GM13977 (cell line): ENCODE results near the gene MAPKAP1.

Experiments used
- DNase-seq: peaks from one replicate; pipeline ENCODE4 v3.0.0; 2012; ENCODE audit warnings: low spot score
- in situ Hi-C: fragments of 300-500 bp; cut with MboI; formaldehyde crosslinking; loops from one replicate; pipeline ENCODE4 v1.12.0; 2022; ENCODE audit warnings: low sequenced_read_pairs, low pct_unique_long_range_greater_than_20kb, mixed read lengths, inconsistent platforms; ENCODE audit not compliant: unreplicated experiment
- TF ChIP-seq, protein P1 (sequence below): IDR thresholded peaks from 2 replicates; pipeline ENCODE4 v1.5.1; 2012; ENCODE audit warnings: mild to moderate bottlenecking, control low read depth; ENCODE audit not compliant: insufficient read depth; ENCODE audit errors: extremely low read depth, missing control alignments

Gene MAPKAP1

DNA sequence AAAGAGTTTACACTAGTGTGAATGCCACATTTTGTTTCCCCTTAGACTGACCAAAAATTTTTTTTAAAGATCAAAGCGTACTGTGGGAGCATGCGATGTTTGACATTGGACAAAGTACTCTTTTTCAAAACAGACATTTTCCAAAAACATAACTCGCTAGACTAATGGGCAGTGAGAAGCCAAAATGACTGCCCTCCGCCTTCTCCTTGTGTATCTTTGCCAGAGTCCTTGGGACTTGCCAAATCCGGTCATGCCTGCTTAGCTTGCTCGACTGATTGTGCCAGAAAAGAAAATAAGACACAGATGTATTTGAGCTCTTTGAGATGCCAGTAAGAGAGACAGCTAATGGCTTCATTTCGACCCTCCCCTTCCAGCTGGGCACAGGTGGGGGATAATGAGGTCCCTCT is 157.5 kb downstream of the MAPKAP1 start:
- in situ Hi-C loops, result loop anchor here (10.0 kb wide), 1 partner anchor 685 kb away; no protein-coding TSS in a partner anchor
- no peak for DNase-seq
- TF ChIP-seq, protein P1, sequence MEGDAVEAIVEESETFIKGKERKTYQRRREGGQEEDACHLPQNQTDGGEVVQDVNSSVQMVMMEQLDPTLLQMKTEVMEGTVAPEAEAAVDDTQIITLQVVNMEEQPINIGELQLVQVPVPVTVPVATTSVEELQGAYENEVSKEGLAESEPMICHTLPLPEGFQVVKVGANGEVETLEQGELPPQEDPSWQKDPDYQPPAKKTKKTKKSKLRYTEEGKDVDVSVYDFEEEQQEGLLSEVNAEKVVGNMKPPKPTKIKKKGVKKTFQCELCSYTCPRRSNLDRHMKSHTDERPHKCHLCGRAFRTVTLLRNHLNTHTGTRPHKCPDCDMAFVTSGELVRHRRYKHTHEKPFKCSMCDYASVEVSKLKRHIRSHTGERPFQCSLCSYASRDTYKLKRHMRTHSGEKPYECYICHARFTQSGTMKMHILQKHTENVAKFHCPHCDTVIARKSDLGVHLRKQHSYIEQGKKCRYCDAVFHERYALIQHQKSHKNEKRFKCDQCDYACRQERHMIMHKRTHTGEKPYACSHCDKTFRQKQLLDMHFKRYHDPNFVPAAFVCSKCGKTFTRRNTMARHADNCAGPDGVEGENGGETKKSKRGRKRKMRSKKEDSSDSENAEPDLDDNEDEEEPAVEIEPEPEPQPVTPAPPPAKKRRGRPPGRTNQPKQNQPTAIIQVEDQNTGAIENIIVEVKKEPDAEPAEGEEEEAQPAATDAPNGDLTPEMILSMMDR, result no peak

DNA sequence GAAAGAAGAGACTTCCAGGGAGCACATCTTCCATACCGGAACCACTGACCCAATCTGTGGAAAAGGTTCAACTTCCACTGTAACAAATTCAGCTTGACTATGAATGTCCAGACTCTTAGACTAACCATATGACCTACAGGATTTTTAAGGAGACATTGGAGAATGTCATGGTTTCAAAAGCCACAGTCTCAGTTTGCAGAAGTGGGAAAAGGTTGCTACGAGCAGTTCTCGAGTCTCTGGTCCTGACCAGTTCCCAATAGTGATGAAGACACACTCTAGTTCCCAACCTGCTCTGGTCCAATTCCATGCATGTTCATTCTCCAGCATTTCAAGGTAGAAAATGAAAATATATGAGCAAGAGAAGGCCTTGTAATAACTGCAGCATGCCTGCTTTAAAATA is 158.0 kb downstream of the MAPKAP1 start:
- TF ChIP-seq, protein P1, result no peak
- in situ Hi-C loops, result loop anchor here (10.0 kb wide), 1 partner anchor 686 kb away; no protein-coding TSS in a partner anchor
- DNase-seq, result no peak

DNA sequence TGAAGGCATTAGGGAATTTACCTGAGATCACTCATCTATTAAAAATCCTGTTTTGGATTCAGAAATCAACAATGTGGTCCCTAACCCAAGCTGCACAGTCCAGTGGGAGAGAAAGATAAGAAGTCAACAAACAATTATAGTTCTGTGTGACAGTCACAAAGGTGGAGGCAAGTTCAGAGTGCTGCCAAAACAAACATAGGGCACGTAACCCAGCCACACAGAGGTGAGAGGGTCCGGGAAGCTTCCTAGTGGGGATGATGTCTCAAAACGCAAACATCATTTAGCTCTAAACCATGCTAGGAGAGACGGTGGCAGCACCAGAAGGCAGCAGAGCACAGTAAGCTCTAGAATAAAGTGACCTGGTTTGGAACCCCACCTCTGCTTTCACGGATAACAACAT is 158.9 kb downstream of the MAPKAP1 start:
- in situ Hi-C loops, result loop anchor here (10.0 kb wide), 1 partner anchor 687 kb away; no protein-coding TSS in a partner anchor
- TF ChIP-seq, protein P1, result no peak
- DNase-seq, result no peak

DNA sequence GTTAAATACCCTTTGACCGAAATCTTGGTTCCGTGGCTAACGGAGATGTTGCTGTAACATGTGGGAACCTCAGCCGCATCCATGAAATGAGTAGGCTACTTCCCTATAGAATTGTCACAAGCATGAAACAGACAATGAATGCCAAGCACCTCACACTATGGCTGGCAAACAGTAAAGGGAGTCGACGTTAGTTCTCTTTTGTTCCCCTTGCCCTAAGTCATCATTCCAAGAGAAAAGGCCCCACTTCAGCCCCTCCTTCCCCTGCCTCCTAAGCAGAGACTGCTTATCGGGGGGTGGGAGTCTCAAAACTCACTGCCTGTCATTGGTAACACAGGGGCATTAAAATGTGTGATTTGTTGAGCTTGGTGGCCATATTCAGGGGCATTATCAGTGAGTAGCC is 159.6 kb downstream of the MAPKAP1 start:
- no peak for DNase-seq
- in situ Hi-C loops, result loop anchor here (10.0 kb wide), 1 partner anchor 687 kb away; no protein-coding TSS in a partner anchor
- TF ChIP-seq, protein P1, result no peak

DNA sequence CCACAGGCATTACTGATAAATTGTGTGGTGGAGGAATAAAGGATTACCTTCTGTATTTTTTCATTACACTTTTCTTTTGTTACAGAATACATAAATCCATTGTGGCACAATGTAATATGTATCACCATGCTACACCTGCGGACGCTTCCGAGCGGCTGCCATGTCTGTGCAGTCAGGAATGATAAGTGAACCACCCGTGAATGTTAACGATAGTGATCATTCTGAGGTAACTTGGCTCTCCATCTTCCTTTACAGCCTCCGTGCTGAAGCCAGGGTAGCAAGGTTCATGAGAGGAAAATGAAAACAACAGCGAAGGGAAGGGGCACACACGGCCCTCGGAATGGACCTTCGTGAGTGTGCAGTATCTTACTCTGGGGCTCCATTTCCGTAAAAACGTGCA is 161.2 kb downstream of the MAPKAP1 start:
- DNase-seq, result no peak
- TF ChIP-seq, protein P1, result no peak
- in situ Hi-C loops, result loop anchor here (10.0 kb wide), 1 partner anchor 689 kb away; no protein-coding TSS in a partner anchor

DNA sequence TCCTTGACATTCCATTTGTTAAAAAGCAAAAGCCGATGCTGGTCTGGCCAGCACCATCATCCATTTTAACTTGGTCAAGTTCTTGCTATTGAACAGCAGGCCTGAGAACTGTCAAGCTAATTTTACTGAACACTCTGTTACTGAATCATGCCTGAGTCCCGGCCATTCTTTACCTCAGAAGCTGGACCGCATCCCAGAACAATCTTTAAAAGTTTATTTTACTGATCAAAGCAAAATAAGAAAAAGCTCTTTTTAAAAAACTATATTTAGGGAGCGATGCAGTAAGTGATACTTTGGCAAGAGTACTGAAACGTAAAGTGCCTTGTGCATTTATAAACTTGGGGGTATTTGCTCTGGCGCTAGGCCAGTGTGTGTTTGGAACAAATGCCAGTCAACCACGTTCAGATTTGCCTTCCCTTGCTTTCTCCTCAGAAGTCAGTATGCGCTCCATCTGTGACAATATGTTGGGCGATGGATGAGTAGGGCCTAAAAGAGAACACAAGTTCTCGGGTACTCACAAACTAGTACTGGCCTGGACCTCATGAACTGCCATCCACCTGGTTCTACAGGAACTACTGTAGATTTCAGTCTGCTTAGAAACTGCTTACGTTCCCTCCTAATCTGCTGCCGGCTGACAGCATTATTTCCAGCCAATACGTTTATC is 161.9 kb downstream of the MAPKAP1 start:
- TF ChIP-seq, protein P1, result no peak
- in situ Hi-C loops, result loop anchor here (10.0 kb wide), 1 partner anchor 690 kb away; no protein-coding TSS in a partner anchor
- DNase-seq, result no peak

DNA sequence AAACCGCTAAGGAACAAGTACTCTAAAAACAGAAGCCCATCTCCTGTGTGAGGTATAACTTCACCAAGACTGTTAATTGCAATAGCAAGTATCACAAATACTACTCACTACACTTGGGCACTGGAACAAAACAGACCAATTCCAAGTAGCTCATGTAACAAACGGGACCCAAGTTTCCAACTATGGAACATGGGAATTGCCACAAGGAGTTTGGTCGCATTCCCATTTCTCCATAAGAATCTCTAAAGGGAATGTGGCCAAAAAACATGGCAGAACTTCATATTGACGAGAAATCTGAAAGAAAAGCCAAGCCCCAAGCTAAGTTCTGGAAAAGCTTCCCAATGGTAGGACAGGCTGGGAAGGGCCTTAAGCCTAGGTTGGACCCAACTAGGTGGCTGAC is 162.5 kb downstream of the MAPKAP1 start:
- in situ Hi-C loops, result loop anchor here (10.0 kb wide), 1 partner anchor 690 kb away; no protein-coding TSS in a partner anchor
- TF ChIP-seq, protein P1, result no peak
- no peak for DNase-seq
